HCT116 (cell line): ENCODE data around the gene MAP3K20. TPM values are rescaled to one million over a fixed set of nuclear protein-coding genes. Genes with fewer than 3 reads are reported as not detected.
"Not testable (repeated sequence)": the region's sequence is repeated elsewhere in the genome, so short reads cannot be mapped to it uniquely, and the experiment has no call there.

Source experiments
- ATAC-seq: fragments of 200-7000 bp; cut with Tn5 transposase; 2 replicates; pipeline ENCODE4 v1.9.1; 2020; ENCODE audit warnings: mild to moderate bottlenecking, moderate library complexity
- BruUV-seq: library from RNA; stranded (reverse); fragments of 400-500 nt; replicated peaks from 2 replicates; lab custom pipeline; 2021; lab: Mats Ljungman, UMichigan
- CTCF ChIA-PET: fragments of 300-600 bp; sonication (Branson Sonifier 250); formaldehyde crosslinking; loops from one replicate; lab custom pipeline; 2021; ENCODE audit warnings: antibody characterized with exemption; lab: Charles Lee
- POLR2A ChIA-PET: fragments of 300-600, 350-600 bp; sonication (Branson Sonifier 250); formaldehyde crosslinking; loops from one replicate; lab custom pipeline; 2021; ENCODE audit warnings: antibody characterized with exemption; lab: Charles Lee
- RAD21 ChIA-PET, 2 experiments: fragments of 300-600 bp; sonication (Branson Sonifier 250); formaldehyde crosslinking; loops; one replicate each; lab custom pipeline; 2023; ENCODE audit warnings: low total read pairs in 2 of 2; ENCODE audit not compliant: uncharacterized antibody in 2 of 2, unreplicated experiment in 2 of 2, low non-redundant PET in 1 of 2; lab: Charles Lee
- DNase-seq: peaks from one replicate; pipeline ENCODE4 v3.0.0-alpha.2; 2010; ENCODE audit warnings: low read depth, low spot score
- H2AFZ ChIP-seq: fragments of 200-600 bp; shearing (Covaris generic), sonication (generic); 2 replicates; pipeline ENCODE4 v1.6.1; 2017; ENCODE audit warnings: low read depth, mixed run types, mixed read lengths, antibody characterized with exemption, low read length; ENCODE audit not compliant: poor library complexity, severe bottlenecking
- H3K27ac ChIP-seq: 2 replicates; pipeline ENCODE4 v1.5.1; 2012; ENCODE audit warnings: low read depth, low read length
- H3K27me3 ChIP-seq: fragments of 200-600 bp; sonication (generic); 2 replicates; pipeline ENCODE4 v1.6.1; 2016; ENCODE audit warnings: mixed run types, low read length, mixed read lengths; ENCODE audit not compliant: insufficient read depth
- H3K36me3 ChIP-seq, 2 experiments: fragments of 200-500 bp in 1 of 2; fragments of 200-600 bp in 1 of 2; sonication (Bioruptor generic) in 1 of 2; sonication (generic) in 1 of 2; 2 replicates each; pipeline versions ENCODE4 v1.5.1 to v1.6.1; 2014 to 2016; ENCODE audit warnings: low read length in 2 of 2, inconsistent platforms in 1 of 2, mixed read lengths in 1 of 2, mixed run types in 1 of 2; ENCODE audit not compliant: insufficient read depth in 2 of 2, control insufficient read depth in 1 of 2
- H3K4me1 ChIP-seq, 2 experiments: fragments of 200-600 bp in 1 of 2; sonication (generic) in 1 of 2; 2 replicates each; pipeline versions ENCODE4 v1.5.1 to v1.6.1; 2012 to 2017; ENCODE audit warnings: low read length in 2 of 2, inconsistent platforms in 1 of 2, mild to moderate bottlenecking in 1 of 2, mixed read lengths in 1 of 2, mixed run types in 1 of 2, moderate library complexity in 1 of 2; ENCODE audit not compliant: insufficient read depth in 2 of 2, control insufficient read depth in 1 of 2
- H3K4me2 ChIP-seq: fragments of 200-600 bp; sonication (generic); 2 replicates; pipeline ENCODE4 v1.6.1; 2017; ENCODE audit warnings: mixed run types, low read length, mixed read lengths
- H3K4me3 ChIP-seq, 2 experiments: fragments of 200-600 bp in 1 of 2; sonication (generic) in 1 of 2; replicated peaks in 1 of 2; 2 replicates each; pipeline ENCODE4 v1.5.1; 2011 to 2016; ENCODE audit warnings: low read length in 2 of 2, control low read depth in 1 of 2, low read depth in 1 of 2, mild to moderate bottlenecking in 1 of 2, mixed read lengths in 1 of 2, mixed run types in 1 of 2
- H3K79me2 ChIP-seq: fragments of 200-600 bp; sonication (generic); 2 replicates; pipeline ENCODE4 v1.6.1; 2017; ENCODE audit warnings: mild to moderate bottlenecking, mixed run types, low read length, moderate library complexity, mixed read lengths; ENCODE audit not compliant: insufficient read depth
- H3K9ac ChIP-seq: fragments of 200-600 bp; sonication (generic); 2 replicates; pipeline ENCODE4 v1.6.1; 2016; ENCODE audit warnings: low read length, mixed read lengths
- H3K9me2 ChIP-seq: fragments of 200-600 bp; sonication (generic), shearing (Covaris generic); 2 replicates; pipeline ENCODE4 v1.6.1; 2017; ENCODE audit warnings: mixed run types, mild to moderate bottlenecking, moderate library complexity; ENCODE audit not compliant: insufficient read depth
- H3K9me3 ChIP-seq, 2 experiments: fragments of 200-500 bp in 1 of 2; fragments of 200-600 bp in 1 of 2; sonication (Bioruptor generic) in 1 of 2; sonication (generic) in 1 of 2; 2 replicates each; pipeline ENCODE4 v1.6.1; 2014 to 2017; ENCODE audit warnings: low read length in 2 of 2, mixed read lengths in 2 of 2, inconsistent platforms in 1 of 2, low read depth in 1 of 2, mild to moderate bottlenecking in 1 of 2, mixed run types in 1 of 2, moderate library complexity in 1 of 2; ENCODE audit not compliant: control insufficient read depth in 1 of 2, insufficient read depth in 1 of 2
- H4K20me1 ChIP-seq: fragments of 200-600 bp; sonication (generic), shearing (Covaris generic); 2 replicates; pipeline ENCODE4 v1.6.1; 2017; ENCODE audit warnings: mixed run types, mild to moderate bottlenecking, moderate library complexity; ENCODE audit not compliant: insufficient read depth
- CBX3 ChIP-seq: IDR thresholded peaks from 2 replicates; pipeline ENCODE4 v1.6.1; 2012; ENCODE audit warnings: low read depth
- EGR1 ChIP-seq: IDR thresholded peaks from 2 replicates; pipeline ENCODE4 v1.6.1; 2012; ENCODE audit warnings: low read depth
- EZH2 ChIP-seq: fragments of 200-600 bp; sonication (generic); IDR thresholded peaks from 2 replicates; pipeline ENCODE4 v1.6.1; 2017; ENCODE audit warnings: antibody characterized with exemption, mixed run types
- EZH2phosphoT487 ChIP-seq: fragments of 200-600 bp; IDR thresholded peaks from 2 replicates; pipeline ENCODE4 v1.6.1; 2018; ENCODE audit warnings: antibody characterized with exemption, borderline replicate concordance
- FOSL1 ChIP-seq: IDR thresholded peaks from 2 replicates; pipeline ENCODE4 v1.6.1; 2012; ENCODE audit warnings: low read depth
- MAX ChIP-seq: IDR thresholded peaks from 2 replicates; pipeline ENCODE4 v1.6.1; 2012
- POLR2A ChIP-seq: IDR thresholded peaks from 2 replicates; pipeline ENCODE4 v1.7.0; 2011; ENCODE audit warnings: borderline replicate concordance; ENCODE audit not compliant: insufficient read depth, insufficient read length; ENCODE audit errors: extremely low read depth
- POLR2AphosphoS5 ChIP-seq: IDR thresholded peaks from 2 replicates; pipeline ENCODE4 v1.6.1; 2011; ENCODE audit warnings: mild to moderate bottlenecking, low read depth, low read length, moderate library complexity
- RAD21 ChIP-seq: IDR thresholded peaks from 2 replicates; pipeline ENCODE4 v1.6.1; 2012; ENCODE audit warnings: low read depth, mild to moderate bottlenecking
- SP1 ChIP-seq: IDR thresholded peaks from 2 replicates; pipeline ENCODE4 v1.6.1; 2012; ENCODE audit warnings: low read depth
- SRF ChIP-seq: IDR thresholded peaks from 2 replicates; pipeline ENCODE4 v1.6.1; 2012; ENCODE audit warnings: low read depth
- ZFX ChIP-seq: fragments of 450-650 bp; IDR thresholded peaks from 2 replicates; pipeline ENCODE4 v1.6.1; 2017
- ZNF274 ChIP-seq: fragments of 200-500 bp; sonication (Bioruptor generic); IDR thresholded peaks from 2 replicates; pipeline ENCODE4 v1.6.1; 2014; ENCODE audit warnings: mild to moderate bottlenecking, low read depth, low read length, inconsistent platforms
- intact Hi-C: fragments of 100-400 bp; cut with micrococcal nuclease; formaldehyde crosslinking; loops from 2 replicates; pipeline ENCODE4 v1.10.0; 2022
- total RNA-seq: library from RNA; stranded (reverse); gene quantifications from one replicate; pipeline ENCODE4 v1.2.1, GENCODE V29; 2021; ENCODE audit not compliant: unreplicated experiment
- TF ChIP-seq, protein P1 (sequence below): IDR thresholded peaks from 2 replicates; pipeline ENCODE4 v1.6.1; 2012; ENCODE audit warnings: low read depth

MAP3K20 gene
- total RNA-seq, 1 experiment from 2014 or later, result 40.0 TPM

GRCh38 chr2:173037245-173038120 is 38.2 kb upstream of the MAP3K20 start (continued):
- no peak for TF ChIP-seq POLR2AphosphoS5
- no peak for TF ChIP-seq EZH2phosphoT487
- no peak for TF ChIP-seq EGR1
- TF ChIP-seq, all 23 proteins: peak for 0

GRCh38 chr2:173038257-173038656 is 37.4 kb upstream of the MAP3K20 start:
- POLR2A ChIA-PET, H3K27ac ChIP-seq, intact Hi-C loops, H3K79me2 ChIP-seq, H3K36me3 ChIP-seq, H3K9me2 ChIP-seq, DNase-seq, BruUV-seq, H3K27me3 ChIP-seq, H4K20me1 ChIP-seq, RAD21 ChIA-PET, H3K9me3 ChIP-seq, H3K9ac ChIP-seq, CTCF ChIA-PET, H3K4me3 ChIP-seq, H2AFZ ChIP-seq, H3K4me2 ChIP-seq, ATAC-seq, H3K4me1 ChIP-seq: not testable (repeated sequence)

- 0 out of 4 replicates have a peak, but pooled peaks cover 0 to 3% of the 10 kb centered on the region in 2 experiments for H3K4me1 ChIP-seq
- POLR2A ChIA-PET, result no interaction called here
- no TSS peak for BruUV-seq
- RAD21 ChIA-PET, result no interaction called here
- ATAC-seq (no peak), DNase-seq (no peak)
- H3K9me3 ChIP-seq, result no peaks in the 10 kb centered on the region
- H3K36me3 ChIP-seq, result no peaks in the 10 kb centered on the region
- TF ChIP-seq RAD21, result no peak
- TF ChIP-seq ZFX, result no peak
- TF ChIP-seq ZNF274, result no peak
- no peak for TF ChIP-seq POLR2A
- TF ChIP-seq SRF, result no peak
- TF ChIP-seq FOSL1, result no peak
- no peak for TF ChIP-seq MAX
- TF ChIP-seq CBX3, result no peak
- no peak for TF ChIP-seq EZH2
- TF ChIP-seq, protein P1, sequence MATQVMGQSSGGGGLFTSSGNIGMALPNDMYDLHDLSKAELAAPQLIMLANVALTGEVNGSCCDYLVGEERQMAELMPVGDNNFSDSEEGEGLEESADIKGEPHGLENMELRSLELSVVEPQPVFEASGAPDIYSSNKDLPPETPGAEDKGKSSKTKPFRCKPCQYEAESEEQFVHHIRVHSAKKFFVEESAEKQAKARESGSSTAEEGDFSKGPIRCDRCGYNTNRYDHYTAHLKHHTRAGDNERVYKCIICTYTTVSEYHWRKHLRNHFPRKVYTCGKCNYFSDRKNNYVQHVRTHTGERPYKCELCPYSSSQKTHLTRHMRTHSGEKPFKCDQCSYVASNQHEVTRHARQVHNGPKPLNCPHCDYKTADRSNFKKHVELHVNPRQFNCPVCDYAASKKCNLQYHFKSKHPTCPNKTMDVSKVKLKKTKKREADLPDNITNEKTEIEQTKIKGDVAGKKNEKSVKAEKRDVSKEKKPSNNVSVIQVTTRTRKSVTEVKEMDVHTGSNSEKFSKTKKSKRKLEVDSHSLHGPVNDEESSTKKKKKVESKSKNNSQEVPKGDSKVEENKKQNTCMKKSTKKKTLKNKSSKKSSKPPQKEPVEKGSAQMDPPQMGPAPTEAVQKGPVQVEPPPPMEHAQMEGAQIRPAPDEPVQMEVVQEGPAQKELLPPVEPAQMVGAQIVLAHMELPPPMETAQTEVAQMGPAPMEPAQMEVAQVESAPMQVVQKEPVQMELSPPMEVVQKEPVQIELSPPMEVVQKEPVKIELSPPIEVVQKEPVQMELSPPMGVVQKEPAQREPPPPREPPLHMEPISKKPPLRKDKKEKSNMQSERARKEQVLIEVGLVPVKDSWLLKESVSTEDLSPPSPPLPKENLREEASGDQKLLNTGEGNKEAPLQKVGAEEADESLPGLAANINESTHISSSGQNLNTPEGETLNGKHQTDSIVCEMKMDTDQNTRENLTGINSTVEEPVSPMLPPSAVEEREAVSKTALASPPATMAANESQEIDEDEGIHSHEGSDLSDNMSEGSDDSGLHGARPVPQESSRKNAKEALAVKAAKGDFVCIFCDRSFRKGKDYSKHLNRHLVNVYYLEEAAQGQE, result no peak
- no peak for TF ChIP-seq SP1
- no peak overlapping the region for H2AFZ ChIP-seq
- no peak overlapping the region for H3K27ac ChIP-seq
- no peak overlapping the region for H3K9ac ChIP-seq
- no peaks in the 10 kb centered on the region for H3K9me2 ChIP-seq
- H4K20me1 ChIP-seq, result no peaks in the 10 kb centered on the region
- H3K4me3 ChIP-seq, result no peak overlapping the region
- no peaks in the 10 kb centered on the region for H3K27me3 ChIP-seq
- intact Hi-C loops, result no loop called here
- H3K4me2 ChIP-seq, result no peak overlapping the region
- CTCF ChIA-PET, result no interaction called here
- H3K79me2 ChIP-seq, result no peaks in the 10 kb centered on the region
These were observed 34.9 kb upstream of the MAP3K20 start for GRCh38 chr2:173040729-173041128.
